EH (cell line): ENCODE data around the gene ADSS2.
"Not testable (repeated sequence)": the region's sequence is repeated elsewhere in the genome, so short reads cannot be mapped to it uniquely, and the experiment has no call there.

Experiments used
- DNase-seq: peaks from one replicate; pipeline ENCODE4 v3.0.0-alpha.2; 2015; ENCODE audit warnings: low read depth

Gene ADSS2

DNA sequence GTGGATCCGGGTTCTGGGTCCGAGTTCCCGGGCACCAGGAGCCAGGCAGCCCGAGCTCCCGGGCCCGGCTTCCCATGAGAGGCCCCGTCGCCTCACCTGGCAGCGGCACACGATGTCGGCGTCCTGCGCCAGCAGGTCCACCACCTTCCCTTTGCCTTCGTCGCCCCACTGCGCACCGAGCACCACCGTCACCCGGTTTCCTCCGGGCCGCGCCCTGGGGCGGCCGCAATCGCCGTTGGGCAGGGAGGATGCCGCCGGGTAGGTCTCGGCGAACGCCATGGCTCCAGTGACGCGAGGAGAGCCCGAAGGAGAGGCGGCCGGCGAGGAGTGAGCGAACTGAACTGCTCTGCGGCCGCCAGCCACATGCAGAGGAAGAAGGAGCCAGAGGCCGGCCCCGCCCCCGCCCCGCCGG lies at the start of gene ADSS2:
ADSS2 (minus strand) TSS at position 371 of the 412 bp plus-strand sequence; CDS start at position 279, 92 bp downstream.
- DNase-seq: no peak

DNA sequence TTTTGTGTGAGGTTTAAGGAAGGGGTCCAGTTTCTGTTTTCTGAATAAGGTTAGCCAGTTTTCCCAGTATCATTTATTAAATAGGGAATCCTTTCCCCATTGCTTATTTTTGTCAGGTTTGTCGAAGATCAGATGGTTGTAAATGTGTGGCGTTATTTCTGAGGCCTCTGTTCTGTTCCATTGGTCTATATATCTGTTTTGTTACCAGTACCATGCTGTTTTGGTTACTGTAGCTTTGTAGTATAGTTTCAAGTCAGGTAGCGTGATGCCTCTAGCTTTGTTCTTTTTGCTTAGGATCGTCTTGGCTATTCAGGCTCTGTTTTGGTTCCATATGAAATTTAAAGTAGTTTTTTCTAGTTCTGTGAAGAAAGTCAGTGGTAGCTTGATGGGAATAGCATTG lies 48.8 kb upstream of the ADSS2 start:
- not testable (repeated sequence) for DNase-seq

DNA sequence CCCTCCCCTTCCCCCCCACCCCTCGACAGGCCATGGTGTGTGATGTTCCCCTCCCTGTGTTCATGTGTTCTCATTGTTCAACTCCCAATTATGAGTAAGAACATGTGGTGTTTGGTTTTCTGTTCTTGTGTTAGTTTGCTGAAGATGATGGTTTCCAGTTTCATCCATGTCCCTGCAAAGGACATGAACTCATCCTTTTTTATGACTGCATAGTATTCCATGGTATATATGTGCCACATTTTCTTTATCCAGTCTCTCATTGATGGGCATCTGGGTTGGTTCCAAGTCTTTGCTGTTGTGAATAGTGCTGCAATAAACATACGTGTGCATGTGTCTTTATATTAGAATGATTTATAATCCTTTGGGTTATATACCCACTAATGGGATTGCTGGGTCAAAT lies 47.8 kb upstream of the ADSS2 start:
- DNase-seq: not testable (repeated sequence)

DNA sequence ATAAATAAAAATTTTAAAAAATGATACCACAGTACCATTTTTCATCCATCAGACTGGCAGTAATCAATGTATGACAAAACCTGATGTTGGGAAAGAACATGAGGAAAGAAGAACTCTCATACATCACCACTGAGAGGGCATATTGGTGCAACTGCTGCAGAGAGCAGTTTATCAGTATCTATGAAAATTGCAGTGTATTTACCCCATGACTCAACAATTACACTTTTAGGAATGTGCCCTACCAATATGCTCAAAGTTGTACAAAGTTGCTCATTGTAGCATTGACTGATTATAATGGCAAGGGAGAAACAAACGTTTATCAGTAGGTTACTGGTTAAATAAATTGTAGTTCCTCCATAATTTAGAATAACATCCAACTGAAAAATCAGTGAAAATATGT lies 46.1 kb upstream of the ADSS2 start:
- no peak for DNase-seq

DNA sequence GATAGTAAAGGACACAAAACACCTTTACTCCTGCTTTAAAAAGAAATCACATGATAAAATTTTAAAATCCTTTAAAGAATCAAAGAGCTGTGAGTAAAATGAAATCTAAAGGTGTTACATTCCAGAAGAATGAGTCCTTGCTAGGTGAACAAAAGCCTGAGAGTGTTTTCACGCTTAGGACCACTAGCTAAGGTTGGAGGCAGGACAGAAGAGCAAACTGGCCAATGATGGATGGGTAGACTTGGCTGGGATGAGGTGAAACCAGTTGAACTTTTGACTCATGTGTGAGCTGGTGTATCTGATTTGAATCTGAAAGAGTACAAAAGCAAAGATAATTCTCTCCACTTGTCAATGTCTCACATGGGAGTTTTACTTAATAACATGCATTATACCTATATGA lies 44.5 kb upstream of the ADSS2 start:
- DNase-seq: no peak

DNA sequence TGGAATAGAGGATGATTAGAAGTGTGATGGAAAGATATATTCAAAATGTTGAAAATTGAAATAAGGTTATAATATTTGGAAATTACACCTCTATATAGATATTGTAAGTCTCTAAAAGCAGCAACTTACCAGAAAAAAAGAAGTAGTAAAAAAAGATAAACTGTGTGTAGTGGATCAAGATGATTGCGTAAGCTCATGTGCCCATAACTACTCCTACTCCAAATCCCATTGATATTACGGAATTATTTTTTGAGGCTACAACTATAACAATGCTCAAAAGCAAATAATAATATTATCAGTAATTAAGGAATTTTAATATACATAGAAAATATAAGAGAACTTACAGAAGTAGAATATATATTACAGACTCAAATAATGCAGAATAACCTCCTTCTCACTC lies 42.9 kb upstream of the ADSS2 start:
- no peak for DNase-seq

DNA sequence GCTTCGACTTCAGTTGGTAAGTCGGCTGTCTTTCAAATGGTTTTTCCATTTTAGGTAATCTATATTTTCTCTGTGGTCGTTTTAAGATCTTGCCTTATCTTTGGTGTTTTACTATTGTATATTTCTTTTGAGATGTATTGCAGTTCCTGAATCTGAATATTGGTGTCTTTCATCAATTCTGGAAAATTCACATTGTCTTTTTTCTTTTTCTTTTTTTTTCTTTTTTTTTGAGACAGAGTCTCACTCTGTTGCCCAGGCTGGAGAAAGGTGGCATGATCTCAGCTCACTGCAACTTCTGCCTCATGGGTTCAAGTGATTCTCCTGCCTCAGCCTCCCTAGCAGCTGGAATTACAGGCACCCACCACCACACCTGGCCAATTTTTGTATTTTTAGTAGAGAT lies 33.3 kb upstream of the ADSS2 start:
- DNase-seq: not testable (repeated sequence)

DNA sequence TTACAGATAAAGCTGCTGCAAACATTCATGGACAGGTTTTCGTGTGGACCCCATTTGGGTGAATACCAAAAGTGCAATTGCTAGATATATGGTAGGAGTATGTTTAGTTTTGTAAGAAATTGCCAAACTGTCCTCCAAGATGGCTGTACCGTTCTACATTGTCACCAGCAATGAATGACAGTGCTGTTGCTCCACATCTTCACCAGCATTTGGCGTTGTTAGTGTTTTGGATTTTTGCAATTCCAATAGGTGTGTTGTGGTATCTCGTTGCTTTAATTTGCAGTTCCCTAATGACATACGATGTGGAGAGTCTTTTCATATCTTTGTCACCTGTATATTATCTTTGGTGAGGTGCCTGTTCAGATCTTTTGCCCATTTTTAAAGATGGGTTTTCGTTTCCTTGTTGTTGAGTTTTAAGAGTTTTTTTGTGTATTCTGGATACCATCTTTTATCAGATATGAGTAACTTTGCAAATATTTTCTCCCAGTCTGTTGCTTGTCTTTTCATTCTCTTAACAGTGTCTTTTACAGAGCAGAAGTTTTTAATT lies 21.4 kb upstream of the ADSS2 start:
- DNase-seq: no peak

DNA sequence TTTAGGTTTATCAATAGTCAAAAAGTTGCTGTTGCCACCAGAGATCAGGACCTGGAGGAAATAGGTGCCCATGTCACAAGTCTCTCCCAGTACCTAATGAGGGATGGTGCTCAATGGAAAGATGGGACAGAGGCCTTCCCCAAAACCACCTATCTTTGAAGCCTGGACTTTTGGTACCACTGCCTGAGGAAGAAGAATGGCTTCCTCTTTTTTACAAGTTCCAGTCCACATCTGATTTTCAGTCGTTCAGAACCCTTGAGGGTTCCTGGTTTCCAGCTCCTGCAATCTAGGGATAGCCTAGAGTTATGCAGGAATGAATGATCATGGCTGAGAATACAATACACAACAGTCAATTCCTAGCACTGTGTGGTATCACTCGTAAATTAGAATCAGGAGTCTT lies 15.0 kb upstream of the ADSS2 start:
- no peak for DNase-seq

DNA sequence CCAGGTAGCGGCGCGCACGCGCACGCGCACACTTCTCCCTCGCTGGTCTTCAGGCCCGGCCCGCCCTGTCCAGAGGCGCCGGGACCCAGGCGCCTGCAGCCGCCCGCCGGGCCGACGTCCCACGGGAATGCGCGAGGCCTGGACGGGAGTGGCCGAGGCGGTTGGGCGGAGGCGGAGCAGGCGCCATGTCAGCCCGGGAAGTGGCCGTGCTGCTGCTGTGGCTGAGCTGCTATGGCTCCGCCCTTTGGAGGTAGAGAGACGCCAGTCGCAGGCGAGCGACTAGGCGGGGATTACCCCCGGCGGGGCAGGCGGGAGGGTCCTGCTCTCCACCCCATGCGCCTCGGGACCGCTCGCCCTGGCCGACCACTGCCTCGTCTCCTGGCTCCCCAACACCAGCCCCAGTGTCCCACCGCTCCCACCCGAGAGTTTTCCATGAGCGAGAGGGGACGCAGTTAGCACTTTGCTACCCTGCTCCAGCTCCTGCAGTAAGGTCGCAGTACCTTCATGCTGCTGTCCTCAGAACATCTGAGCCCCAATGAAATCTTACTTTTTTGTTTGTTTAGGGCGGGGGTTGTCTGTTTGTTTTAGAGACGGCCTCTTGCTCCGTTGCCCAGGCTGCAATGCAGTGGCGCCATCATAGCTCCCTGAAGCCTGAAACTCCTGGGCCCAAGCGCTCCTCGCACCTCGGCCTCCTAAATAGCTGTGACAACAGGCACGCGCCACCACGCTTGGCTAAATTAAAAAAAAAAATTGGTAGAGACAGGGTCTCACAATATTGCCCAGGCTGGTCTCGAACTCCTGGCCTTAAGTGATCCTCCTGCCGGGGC lies 9.7 kb upstream of the ADSS2 start, which contains the start of gene CATSPERE:
CATSPERE (plus strand) TSS at position 29 of the 827 bp plus-strand sequence; CDS start at position 186, 157 bp downstream.
- peak; percentile 85 for DNase-seq

DNA sequence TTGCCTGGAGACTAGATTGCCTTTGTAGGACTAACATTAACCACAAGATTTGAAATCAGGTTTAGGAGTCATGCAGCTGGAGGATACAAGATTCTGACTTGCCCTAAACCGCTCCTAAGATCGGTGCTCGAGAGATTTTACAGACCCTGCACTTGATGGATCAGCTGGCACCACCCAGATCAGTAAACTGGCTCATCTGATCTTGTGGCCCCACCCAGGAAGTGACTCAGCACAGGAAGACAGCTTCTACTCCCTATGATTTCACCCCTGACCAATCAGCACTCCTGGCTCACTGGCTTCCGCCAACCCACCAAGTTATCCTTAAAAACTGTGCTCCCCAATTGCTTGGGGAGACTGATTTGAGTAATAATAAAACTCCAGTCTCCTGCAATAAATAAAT lies 8.5 kb upstream of the ADSS2 start:
- peak; percentile 23 for DNase-seq

DNA sequence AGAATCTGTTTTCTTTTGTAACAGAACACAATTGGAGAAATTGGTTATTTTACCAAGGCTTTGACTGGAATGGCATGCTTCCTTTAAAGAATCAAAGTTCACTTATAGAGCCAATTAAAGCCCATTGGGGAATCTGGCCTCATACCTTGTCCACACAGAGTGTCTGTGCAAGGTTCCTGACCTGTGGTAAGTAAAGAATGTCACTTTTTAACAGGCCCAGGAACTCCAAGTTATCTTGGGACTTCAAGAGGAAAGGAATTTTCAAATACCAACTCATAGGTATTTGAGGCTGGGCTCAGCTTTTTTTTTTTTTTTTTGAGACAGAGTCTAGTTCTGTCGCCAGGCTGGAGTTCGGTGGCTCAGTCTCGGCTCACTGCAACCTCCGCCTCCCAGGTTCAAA lies 7.1 kb upstream of the ADSS2 start:
- no peak for DNase-seq

DNA sequence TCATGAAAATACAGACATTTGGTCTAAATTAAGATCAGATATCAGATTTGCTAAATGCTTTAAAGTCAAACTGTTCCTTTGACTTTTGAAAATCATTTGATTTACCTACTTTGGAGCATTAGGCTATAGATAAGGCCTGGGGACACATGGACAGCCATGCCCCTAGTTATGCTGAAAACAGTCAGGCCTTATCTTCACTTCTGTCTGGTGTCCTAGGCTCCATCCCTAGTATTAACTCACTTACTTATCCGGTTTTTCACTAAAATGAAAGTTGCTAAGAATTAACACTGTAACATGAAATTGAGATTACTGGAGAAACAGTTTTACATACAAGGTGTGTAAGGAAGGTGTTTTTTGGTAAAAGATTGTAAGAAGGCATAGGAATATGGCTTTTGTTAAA lies 4.9 kb upstream of the ADSS2 start:
- DNase-seq: no peak

DNA sequence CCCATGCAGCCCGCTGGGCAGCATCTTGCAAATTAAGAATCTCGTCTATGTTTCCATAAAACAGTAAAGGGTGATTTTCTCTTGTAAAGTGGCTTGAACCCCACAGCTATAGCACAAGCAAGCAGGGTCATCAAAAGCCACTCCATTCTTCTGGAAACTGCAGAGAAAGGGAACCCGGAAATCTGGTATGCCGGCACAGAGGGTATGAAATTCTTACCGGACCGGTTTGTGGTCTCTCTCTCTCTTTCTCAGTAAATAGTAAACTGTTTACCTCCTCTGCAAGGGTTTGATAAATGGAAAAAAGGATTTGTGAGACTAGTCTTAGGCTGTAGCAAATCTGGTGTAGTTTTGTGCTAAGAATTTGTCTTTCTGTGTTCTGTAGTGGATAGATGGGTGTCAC lies 2.7 kb upstream of the ADSS2 start:
- no peak for DNase-seq

DNA sequence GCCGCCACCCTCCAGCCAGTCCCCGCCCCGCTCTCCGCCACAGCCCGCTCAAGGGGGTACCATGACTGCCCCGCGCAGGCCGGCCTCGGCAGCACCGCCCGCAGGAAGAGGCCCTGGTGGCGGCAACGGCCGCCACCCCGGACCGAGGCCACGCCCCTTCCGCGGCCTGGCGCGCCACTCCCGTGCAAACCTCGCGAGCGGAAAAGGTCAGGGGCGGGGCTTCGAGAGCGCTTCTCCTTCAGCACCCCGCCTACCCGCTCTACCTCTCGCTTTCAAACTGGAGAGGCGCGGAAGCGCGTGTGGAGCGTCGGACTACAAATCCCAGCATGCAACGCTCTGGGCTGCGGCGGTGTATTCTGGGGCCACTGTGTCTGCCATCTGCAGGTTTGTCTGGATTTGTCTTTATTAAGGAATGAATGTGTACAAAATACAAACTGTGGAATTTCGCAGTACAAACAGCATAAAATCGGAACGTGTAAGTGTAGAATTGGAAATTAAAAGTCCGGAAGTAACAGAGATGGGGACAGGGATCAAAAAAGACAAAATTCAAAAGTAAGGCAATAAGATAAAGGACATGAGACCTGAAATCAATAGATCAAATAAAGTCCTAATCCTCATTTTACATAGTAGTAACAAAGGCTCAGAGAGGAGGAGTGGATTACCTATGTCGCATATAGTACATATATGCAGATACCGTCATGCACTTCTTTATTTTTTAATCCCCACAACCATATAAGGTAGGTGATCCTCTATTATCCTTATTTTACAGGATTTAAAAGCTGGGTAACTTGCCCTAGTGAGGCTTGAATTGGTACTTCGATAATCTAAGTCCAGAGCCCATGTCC lies 464 bp upstream of the ADSS2 start:
- peak; percentile 99 for DNase-seq

DNA sequence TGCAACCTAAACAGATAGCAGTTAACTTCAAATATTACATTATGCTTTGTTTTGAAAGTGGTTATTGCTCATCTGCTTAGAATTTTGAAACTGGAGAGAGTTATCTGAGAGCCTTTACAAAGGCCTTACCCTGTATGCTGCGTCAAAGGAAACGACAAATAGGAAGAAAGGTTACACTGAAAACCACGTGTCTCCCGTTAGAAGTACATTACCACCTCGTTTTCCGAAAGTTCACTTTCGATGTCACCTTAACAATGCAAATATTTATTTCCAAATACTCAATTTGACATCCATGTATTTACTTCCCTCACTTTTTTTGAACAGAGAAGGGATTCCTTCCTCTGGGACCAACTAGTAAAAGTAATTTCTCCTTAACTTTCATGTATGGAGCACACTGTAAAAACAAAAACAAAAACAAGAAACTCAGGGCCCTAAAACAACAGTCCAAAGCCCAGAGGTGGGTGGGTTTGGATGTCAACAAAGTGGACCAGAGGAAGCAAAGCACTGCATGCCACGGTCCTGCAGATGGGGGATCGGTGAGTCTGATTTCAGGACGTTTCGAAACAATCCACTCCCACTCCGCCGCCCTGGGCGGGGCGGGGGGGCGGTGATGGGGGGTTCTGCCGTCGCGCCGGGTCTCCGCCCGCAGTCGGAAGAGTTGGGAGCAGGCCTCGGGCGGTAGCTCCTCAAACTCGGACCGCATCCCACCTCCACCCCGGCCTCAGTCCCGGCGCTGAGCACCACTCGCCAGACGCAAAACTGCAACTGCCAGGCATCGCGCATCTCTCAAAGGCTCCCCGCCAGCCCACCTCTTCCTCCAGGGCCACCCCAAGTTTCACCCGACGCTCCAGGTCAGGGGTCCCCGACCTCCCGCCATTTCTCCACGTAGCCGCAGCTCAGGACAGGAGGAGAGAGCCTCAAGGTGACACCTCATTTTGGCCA lies 841 bp downstream of the ADSS2 start:
- DNase-seq: peak; percentile 74

DNA sequence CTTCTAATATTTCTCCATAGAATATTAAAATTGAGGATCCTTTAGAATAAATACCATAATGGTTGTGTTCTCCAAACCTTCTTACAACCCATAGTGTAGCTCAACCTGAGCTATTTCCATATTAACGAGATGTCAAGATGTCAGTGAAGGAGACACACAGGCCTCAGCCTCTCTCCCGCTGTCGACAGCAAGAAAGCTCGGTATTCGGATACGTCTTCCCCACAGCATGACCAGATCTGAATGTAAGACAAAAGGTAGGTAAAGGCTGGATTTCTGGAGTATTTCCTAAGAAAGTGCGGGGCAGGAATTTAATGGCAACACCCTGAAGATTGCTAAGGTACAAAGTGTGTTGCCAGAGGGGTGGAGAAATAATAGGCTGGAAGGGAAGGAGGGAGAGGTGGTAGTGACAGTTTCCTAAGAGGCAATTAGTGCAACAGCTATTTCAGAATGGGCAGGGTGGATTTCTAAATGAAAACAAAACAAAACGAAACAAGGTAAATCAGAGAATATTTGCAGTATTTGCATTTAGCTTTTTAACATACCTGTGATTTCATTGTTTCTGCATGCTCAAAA lies 1.7 kb downstream of the ADSS2 start:
- DNase-seq: no peak

DNA sequence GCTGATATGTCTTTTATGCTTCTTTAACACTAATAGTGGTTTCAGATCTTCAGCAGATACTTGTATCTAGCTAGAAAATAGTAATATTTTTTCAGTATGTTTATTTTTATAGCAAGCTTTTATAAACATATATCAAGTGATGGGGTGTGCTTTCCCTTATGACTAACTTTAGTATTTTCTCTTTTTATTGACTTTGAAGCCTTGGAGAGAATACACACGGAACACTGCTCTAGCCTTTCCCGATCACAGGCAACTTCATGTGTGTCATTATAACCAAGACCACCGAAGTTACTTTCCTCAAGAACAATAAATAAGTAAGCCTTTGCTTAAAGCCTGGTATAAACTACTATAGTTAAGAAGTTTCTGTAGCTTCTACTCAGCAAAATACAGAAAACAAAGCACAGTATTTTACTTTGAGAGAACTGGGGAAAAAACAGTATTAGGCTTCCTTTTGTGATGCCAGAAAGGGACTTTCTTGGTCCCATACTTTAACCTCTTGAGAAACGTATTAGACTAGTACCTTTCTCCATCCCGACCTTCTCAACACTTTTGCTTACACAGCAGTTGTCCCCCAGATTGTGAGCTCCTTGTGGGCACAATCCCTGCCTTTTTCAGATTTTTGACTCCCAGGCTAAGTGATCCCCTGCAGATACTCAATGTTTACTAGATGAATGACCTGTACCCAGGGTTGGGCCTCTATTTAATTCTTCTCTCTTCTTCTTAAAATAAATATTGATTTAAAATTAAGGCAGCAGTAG lies 3.3 kb downstream of the ADSS2 start:
- no peak for DNase-seq

DNA sequence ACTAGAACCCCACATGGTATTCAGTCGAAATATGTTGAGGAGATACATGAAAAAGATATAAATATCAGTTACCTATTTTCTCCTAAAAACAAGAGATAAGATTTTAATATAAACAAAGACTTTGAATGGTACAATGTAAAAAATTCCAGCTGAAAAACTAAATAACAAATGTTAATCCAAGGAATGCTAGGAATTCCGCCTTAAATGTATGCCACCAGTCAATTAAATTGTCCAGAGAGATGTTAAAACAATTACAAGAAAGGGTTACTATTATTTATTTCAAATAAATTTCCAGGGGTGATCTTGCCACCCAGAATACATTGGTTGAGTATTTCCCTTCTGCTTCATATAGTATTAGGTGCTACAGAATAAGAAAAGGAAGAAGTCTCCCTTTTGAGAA lies 4.2 kb downstream of the ADSS2 start:
- no peak for DNase-seq

DNA sequence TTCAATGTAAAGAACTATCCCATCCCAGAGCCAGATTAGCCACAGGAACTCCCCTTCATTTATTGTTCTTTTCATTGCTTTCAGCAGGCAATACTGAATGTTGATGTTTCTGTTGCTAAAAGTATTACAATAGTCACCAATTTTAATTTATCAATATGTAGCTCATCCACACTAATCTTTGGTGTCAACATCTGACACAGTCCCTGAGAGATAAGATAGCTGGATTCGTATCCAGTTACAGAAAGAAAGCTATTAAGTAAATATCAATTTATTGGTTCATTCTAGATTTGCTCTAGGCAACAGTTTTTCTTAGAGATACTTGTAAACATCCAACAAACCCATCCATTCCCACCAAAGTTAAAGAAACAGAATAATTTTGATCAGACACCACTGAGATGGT lies 4.7 kb downstream of the ADSS2 start:
- DNase-seq: no peak
